Thyroid gland (tissue), 4 donors: Measurements from ENCODE around the gene CTDSPL2.
"Not testable (repeated sequence)": the region's sequence is repeated elsewhere in the genome, so short reads cannot be mapped to it uniquely, and the experiment has no call there.

ENCODE experiments used
- CTCF ChIP-seq, 6 experiments: fragments of 200-600 bp in 3 of 6; fragments of 450-650 bp in 3 of 6; sonication (generic) in 3 of 6; IDR thresholded peaks; one replicate each; pipeline ENCODE4 v1.5.1; 2016 to 2019; ENCODE audit warnings: antibody characterized with exemption in 6 of 6, mild to moderate bottlenecking in 2 of 6, inconsistent platforms in 1 of 6, moderate library complexity in 1 of 6
- POLR2A ChIP-seq, 2 donors: fragments of 450-650 bp; IDR thresholded peaks; one replicate each; pipeline ENCODE4 v1.6.1; 2017; ENCODE audit warnings: antibody characterized with exemption in 2 of 2, mild to moderate bottlenecking in 2 of 2, moderate library complexity in 1 of 2

GRCh38 chr15:44453578-44454283, 26.3 kb downstream of the CTDSPL2 start:
- TF ChIP-seq CTCF, POLR2A (IDR thresholded peaks at IDR 0.05): not testable (repeated sequence)
